Urothelium cell line (cell line): ENCODE results near the gene COL25A1.

Source experiments
- DNase-seq: peaks from one replicate; pipeline ENCODE4 v3.0.0; 2011; ENCODE audit warnings: low spot score, mixed read lengths
- FAIRE-seq: peaks from 2 replicates; lab custom pipeline; 2011; peaks lifted over from hg19 to GRCh38; lab: Jason Lieb, UNC

COL25A1 gene

GRCh38 chr4:108931926-108932325 lies 370.5 kb downstream of the COL25A1 start:
- DNase-seq (no peak), FAIRE-seq (no peak)

GRCh38 chr4:108930186-108930585 lies 372.3 kb downstream of the COL25A1 start:
- DNase-seq (no peak), FAIRE-seq (no peak)

- FAIRE-seq (no peak), DNase-seq (no peak)
These were observed 375.7 kb downstream of the COL25A1 start for GRCh38 chr4:108926781-108927180.

GRCh38 chr4:108926061-108926460 lies 376.4 kb downstream of the COL25A1 start:
- DNase-seq (no peak), FAIRE-seq (no peak)

- no peak for FAIRE-seq
- DNase-seq = no peak
These were observed 380.3 kb downstream of the COL25A1 start for GRCh38 chr4:108922191-108922590.

GRCh38 chr4:108920395-108921087 lies 381.9 kb downstream of the COL25A1 start:
- no peak for DNase-seq
- no peak for FAIRE-seq

GRCh38 chr4:108919226-108919893 lies 383.1 kb downstream of the COL25A1 start:
- DNase-seq = no peak

GRCh38 chr4:108917255-108917654 lies 385.2 kb downstream of the COL25A1 start:
- DNase-seq (no peak), FAIRE-seq (no peak)

More at GRCh38 chr4:108919226-108919893, 383.1 kb downstream of the COL25A1 start:
- FAIRE-seq = no peak

- DNase-seq (no peak), FAIRE-seq (no peak)
These were observed 385.8 kb downstream of the COL25A1 start for GRCh38 chr4:108916638-108917037.

- FAIRE-seq (peak; percentile 23), DNase-seq (no peak)
These were observed 395.5 kb downstream of the COL25A1 start for GRCh38 chr4:108906866-108907367.

GRCh38 chr4:108906006-108906405 lies 396.5 kb downstream of the COL25A1 start:
- DNase-seq (no peak), FAIRE-seq (no peak)

- DNase-seq (no peak), FAIRE-seq (no peak)
These were observed 398.8 kb downstream of the COL25A1 start for GRCh38 chr4:108903464-108904221.

- FAIRE-seq (no peak), DNase-seq (no peak)
These were observed 399.7 kb downstream of the COL25A1 start for GRCh38 chr4:108902769-108903168.

GRCh38 chr4:108901291-108901690 lies 401.2 kb downstream of the COL25A1 start:
- no peak for DNase-seq
- FAIRE-seq = no peak

GRCh38 chr4:108900018-108900580 lies 402.4 kb downstream of the COL25A1 start:
- DNase-seq (no peak), FAIRE-seq (no peak)

GRCh38 chr4:108893468-108893867 lies 409.0 kb downstream of the COL25A1 start:
- no peak for FAIRE-seq
- DNase-seq = no peak

- no peak for FAIRE-seq
- no peak for DNase-seq
These were observed 410.4 kb downstream of the COL25A1 start for GRCh38 chr4:108891896-108892590.

- FAIRE-seq (no peak), DNase-seq (no peak)
These were observed 412.0 kb downstream of the COL25A1 start for GRCh38 chr4:108890484-108890881.

- no peak for FAIRE-seq
- no peak for DNase-seq
These were observed 412.6 kb downstream of the COL25A1 start for GRCh38 chr4:108889696-108890483.

GRCh38 chr4:108888769-108889168 lies 413.7 kb downstream of the COL25A1 start:
- DNase-seq = no peak
- FAIRE-seq = no peak
